ENCODE data around the gene RAB15. TPM values are rescaled to one million over a fixed set of nuclear protein-coding genes. Genes with fewer than 3 reads are reported as not detected.

RAB15 gene
- total and polyA plus RNA-seq, 2 experiments from 2014 or later, result 8.8 to 13.8 TPM

DNA sequence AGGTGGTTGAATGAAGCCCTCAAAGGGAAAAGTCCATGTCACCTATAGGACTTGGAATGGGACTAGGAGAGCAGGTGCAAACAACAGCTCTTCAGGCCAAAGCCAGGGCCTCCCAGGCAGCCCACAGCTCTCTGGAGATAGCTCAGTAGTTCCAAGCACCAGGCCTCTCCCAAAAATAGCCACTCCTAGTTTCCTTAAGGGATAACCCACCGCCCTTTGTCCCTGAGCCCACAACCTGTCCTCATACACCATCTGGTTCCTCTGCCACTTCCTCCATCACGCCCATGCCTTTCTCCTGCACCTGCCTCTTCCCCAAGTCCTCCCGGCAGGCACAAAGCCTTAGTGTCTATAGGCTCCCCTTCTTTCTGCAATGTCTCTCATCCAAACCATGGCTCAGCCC lies 2.1 kb downstream of the RAB15 start:
- Histone ChIP-seq H3K27ac (no peak overlapping the region), H3K4me1 (ENCODE audit: low read depth) (no peaks in the 10 kb centered on the region), H3K36me3 (no peaks in the 10 kb centered on the region), H3K9me3 (ENCODE audit: low read depth) (no peaks in the 10 kb centered on the region), H3K4me3 (no peak overlapping the region), H3K27me3 (peaks cover 7% of the 10 kb centered on the region)
- TF ChIP-seq, protein P1, sequence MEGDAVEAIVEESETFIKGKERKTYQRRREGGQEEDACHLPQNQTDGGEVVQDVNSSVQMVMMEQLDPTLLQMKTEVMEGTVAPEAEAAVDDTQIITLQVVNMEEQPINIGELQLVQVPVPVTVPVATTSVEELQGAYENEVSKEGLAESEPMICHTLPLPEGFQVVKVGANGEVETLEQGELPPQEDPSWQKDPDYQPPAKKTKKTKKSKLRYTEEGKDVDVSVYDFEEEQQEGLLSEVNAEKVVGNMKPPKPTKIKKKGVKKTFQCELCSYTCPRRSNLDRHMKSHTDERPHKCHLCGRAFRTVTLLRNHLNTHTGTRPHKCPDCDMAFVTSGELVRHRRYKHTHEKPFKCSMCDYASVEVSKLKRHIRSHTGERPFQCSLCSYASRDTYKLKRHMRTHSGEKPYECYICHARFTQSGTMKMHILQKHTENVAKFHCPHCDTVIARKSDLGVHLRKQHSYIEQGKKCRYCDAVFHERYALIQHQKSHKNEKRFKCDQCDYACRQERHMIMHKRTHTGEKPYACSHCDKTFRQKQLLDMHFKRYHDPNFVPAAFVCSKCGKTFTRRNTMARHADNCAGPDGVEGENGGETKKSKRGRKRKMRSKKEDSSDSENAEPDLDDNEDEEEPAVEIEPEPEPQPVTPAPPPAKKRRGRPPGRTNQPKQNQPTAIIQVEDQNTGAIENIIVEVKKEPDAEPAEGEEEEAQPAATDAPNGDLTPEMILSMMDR (IDR thresholded peaks at IDR 0.05; ENCODE audit: low read depth, low read length), result no peak
- no peak for DNase-seq (ENCODE audit: low read depth in 1 of 2, low spot score in 1 of 2)

DNA sequence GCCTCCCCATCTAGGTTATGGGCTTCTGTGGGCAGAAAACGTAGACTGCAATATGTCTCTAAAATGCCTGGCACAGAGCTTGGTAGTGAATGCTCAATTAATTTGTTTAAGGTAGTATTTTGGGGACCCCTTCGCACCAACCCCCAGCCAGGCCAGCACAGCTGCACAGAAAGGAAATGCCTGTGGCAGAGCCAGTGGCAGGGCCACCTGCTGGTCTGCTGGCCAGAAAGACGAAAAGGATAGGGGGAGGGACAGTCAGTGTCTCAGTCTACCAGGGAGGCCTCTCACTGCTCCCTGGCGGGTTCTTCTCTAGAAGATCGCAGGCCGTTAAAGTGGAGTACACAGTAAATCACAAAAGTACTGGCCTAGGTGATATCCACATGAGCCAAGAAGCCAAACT lies 3.5 kb downstream of the RAB15 start:
- Histone ChIP-seq H3K27me3 (peaks cover 7% of the 10 kb centered on the region), H3K27ac (no peak overlapping the region), H3K4me3 (no peak overlapping the region), H3K4me1 (ENCODE audit: low read depth) (no peaks in the 10 kb centered on the region), H3K9me3 (ENCODE audit: low read depth) (no peaks in the 10 kb centered on the region), H3K36me3 (no peaks in the 10 kb centered on the region)
- TF ChIP-seq, protein P1 (IDR thresholded peaks at IDR 0.05; ENCODE audit: low read depth, low read length), result no peak
- no peak for DNase-seq (ENCODE audit: low read depth in 1 of 2, low spot score in 1 of 2)

DNA sequence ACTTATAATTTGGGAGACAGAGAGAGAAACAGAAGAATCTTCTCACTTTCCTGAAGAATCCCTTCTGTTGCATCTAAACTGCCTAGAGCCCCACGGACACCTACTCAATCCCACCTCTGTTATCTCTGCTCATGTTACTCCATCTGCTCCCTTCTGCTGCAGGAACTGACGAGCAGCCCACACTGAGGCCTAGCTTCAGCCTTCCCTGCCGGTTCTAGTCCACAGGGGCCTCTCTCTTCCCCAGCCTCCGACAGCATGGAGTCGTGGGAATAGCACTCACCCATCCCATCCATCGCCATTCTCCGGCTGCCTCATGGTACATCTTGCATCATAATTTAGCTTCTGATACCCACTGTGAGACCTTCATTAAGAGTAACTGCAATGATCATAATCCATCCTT lies 4.0 kb downstream of the RAB15 start:
- Histone ChIP-seq H3K27me3 (peaks cover 7% of the 10 kb centered on the region), H3K27ac (no peak overlapping the region), H3K36me3 (no peaks in the 10 kb centered on the region), H3K9me3 (ENCODE audit: low read depth) (no peaks in the 10 kb centered on the region), H3K4me1 (ENCODE audit: low read depth) (no peaks in the 10 kb centered on the region), H3K4me3 (no peak overlapping the region)
- no peak for DNase-seq (ENCODE audit: low read depth in 1 of 2, low spot score in 1 of 2)
- TF ChIP-seq, protein P1 (IDR thresholded peaks at IDR 0.05; ENCODE audit: low read depth, low read length), result no peak

DNA sequence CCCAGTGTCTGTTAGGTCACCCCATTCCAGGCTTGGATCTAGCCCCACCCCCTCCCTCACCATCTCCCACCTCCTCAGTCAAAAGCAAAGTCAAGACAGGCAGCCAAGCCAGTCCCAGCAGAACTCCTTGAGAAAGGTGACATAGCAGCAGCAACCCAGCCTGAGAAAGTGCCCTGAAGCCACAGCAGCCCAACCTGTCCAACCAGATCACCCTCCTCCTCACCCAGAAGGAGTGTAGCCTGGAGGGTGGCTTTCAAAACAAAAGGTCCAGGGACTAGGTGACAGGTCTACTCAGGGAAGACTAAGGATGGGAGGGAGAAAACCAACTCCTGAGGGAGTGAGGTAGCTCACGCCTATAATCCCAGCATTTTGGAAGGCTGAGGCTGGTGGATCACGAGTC lies 5.2 kb downstream of the RAB15 start:
- no peaks in the 10 kb centered on the region for H3K9me3 ChIP-seq (ENCODE audit: low read depth)
- no peak for DNase-seq (ENCODE audit: low read depth in 1 of 2, low spot score in 1 of 2)
- peaks cover 7% of the 10 kb centered on the region for H3K27me3 ChIP-seq
- H3K4me1 ChIP-seq (ENCODE audit: low read depth), result no peaks in the 10 kb centered on the region
- H3K4me3 ChIP-seq, result no peak overlapping the region
- no peaks in the 10 kb centered on the region for H3K36me3 ChIP-seq
- TF ChIP-seq, protein P1 (IDR thresholded peaks at IDR 0.05; ENCODE audit: low read depth, low read length), result no peak
- H3K27ac ChIP-seq, result no peak overlapping the region

DNA sequence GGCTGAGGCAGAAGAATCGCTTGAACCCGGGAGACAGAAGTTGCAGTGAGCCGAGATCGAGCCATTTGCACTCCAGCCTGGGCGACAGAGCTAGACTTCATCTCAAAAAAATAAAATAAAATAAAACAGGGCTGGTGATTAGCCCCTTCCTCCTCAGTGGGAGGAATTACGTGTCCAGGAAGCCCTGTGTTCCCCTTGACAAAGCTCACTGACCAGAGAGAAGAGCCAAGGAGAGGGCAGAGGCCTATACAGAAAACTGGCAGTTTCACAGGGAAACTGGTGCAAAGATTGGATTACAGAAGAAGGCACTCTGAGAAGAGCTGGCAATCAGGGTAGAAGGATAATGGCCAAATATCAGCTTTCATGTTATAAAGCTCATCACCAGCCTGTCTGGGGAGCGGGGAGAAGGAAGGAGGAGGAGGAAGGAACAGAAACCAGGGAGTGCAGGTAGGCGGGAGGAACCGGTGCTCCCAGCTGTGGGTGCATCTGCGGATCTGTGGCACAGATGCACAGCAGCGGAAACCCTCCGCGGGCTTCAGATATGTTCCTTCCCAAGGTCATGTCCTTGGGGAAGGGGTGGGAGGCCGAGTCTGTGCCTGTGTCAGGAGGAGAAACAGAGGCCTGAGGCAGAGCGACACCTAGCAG lies 6.7 kb downstream of the RAB15 start:
- no peak overlapping the region for H3K27ac ChIP-seq
- no peak overlapping the region for H3K4me3 ChIP-seq
- TF ChIP-seq, protein P1 (IDR thresholded peaks at IDR 0.05; ENCODE audit: low read depth, low read length), result no peak
- no peak for DNase-seq (ENCODE audit: low read depth in 1 of 2, low spot score in 1 of 2)
- H3K9me3 ChIP-seq (ENCODE audit: low read depth), result no peaks in the 10 kb centered on the region
- no peaks in the 10 kb centered on the region for H3K27me3 ChIP-seq
- no peaks in the 10 kb centered on the region for H3K36me3 ChIP-seq
- no peaks in the 10 kb centered on the region for H3K4me1 ChIP-seq (ENCODE audit: low read depth)
